Right lobe of liver (tissue), 6 donors: ENCODE results near the gene MKLN1. TPM values are rescaled to one million over a fixed set of nuclear protein-coding genes. Genes with fewer than 3 reads are reported as not detected.

Experiments used
- ATAC-seq, 4 donors: fragments of 200-7000 bp; cut with Tn5 transposase; one replicate each; pipeline ENCODE4 v1.9.1; 2020; ENCODE audit warnings: mild to moderate bottlenecking in 4 of 4, moderate library complexity in 4 of 4
- DNase-seq, 3 donors: peaks; one replicate each; pipeline ENCODE4 v3.0.0-alpha.2; 2020
- H3K27ac ChIP-seq, 3 donors: fragments of 200-600 bp; one replicate each; pipeline ENCODE4 v1.8.0; 2022
- H3K27me3 ChIP-seq, 2 donors: fragments of 200-600 bp; one replicate each; pipeline ENCODE4 v1.8.0; 2022
- H3K36me3 ChIP-seq, 4 donors: fragments of 200-600 bp; sonication (generic) in 1 of 4; one replicate each; pipeline versions ENCODE4 v1.5.1 to v1.8.0; 2017 to 2022; ENCODE audit warnings: control low read depth in 1 of 4
- H3K4me1 ChIP-seq, 4 donors: fragments of 200-600 bp; sonication (generic) in 1 of 4; one replicate each; pipeline versions ENCODE4 v1.5.1 to v1.8.0; 2017 to 2022; ENCODE audit warnings: control low read depth in 1 of 4
- H3K4me3 ChIP-seq, 3 donors: fragments of 200-600 bp; one replicate each; pipeline ENCODE4 v1.8.0; 2022
- H3K9me3 ChIP-seq, 4 donors: fragments of 200-600 bp; sonication (generic) in 1 of 4; one replicate each; pipeline versions ENCODE4 v1.5.1 to v1.8.0; 2017 to 2022; ENCODE audit warnings: control low read depth in 1 of 4
- CTCF ChIP-seq, 4 donors: fragments of 200-600 bp in 3 of 4; fragments of 450-650 bp in 1 of 4; IDR thresholded peaks; one replicate each; pipeline versions ENCODE4 v1.5.1 to v1.8.0; 2016 to 2022; ENCODE audit warnings: antibody characterized with exemption in 4 of 4, mild to moderate bottlenecking in 2 of 4
- POLR2A ChIP-seq: fragments of 450-650 bp; IDR thresholded peaks from one replicate; pipeline ENCODE4 v1.6.1; 2017; ENCODE audit warnings: antibody characterized with exemption, mild to moderate bottlenecking
- WGBS: methylation state at CpG from one replicate; pipeline ENCODE4 v1.1.6; 2018; ENCODE audit warnings: low coverage, low lambda C conversion rate; ENCODE audit not compliant: insufficient coverage; ENCODE audit errors: missing lambda C conversion rate; 5-methylcytosine and 5-hydroxymethylcytosine counted together
- intact Hi-C, 2 donors: fragments of 100-400 bp; cut with DNase I; formaldehyde crosslinking; loops; one replicate each; pipeline versions ENCODE4 v1.11.2 to v1.14.1; 2022
- total RNA-seq, 6 experiments: library from RNA; depleted of rRNA in 2 of 6; stranded (reverse); fragments of >200 nt in 2 of 6; fragmentation: NEBNext Ultra II Directional in 3 of 6; extraction: Animal tissue kit (Norgen Biotek cat#: 25700) in 3 of 6; gene quantifications; one replicate each; pipeline versions ENCODE4 v1.1.0 to v1.2.4, GENCODE V29; 2016 to 2023
- donor health status: DM: no; HTN: yes; CAD: no.
- donor health status: DM: no; HTN: no; CAD: no.
- donor health status: DM: no; HTN: no; CAD: no.
- donor health status: DM: no; HTN: yes; CAD: no.
- donor health status: DM: no; HTN: yes; CAD: no.

The MKLN1 gene
- total RNA-seq, 6 experiments from 2014 or later, result 24.0 to 39.6 (median 35.1) TPM

GRCh38 chr7:131517218-131517923 is 189.7 kb downstream of the MKLN1 start:
- H3K27ac ChIP-seq, result no peak overlapping the region
- WGBS, result 79% methylated on average over 17 of the region's 19 CpGs
- intact Hi-C loops, result no loop called here

GRCh38 chr7:131518626-131519025 is 190.9 kb downstream of the MKLN1 start:
- H3K9me3 ChIP-seq, result no peaks in the 10 kb centered on the region
- no peak overlapping the region for H3K27ac ChIP-seq
- intact Hi-C loops, result no loop called here
- no peaks in the 10 kb centered on the region for H3K27me3 ChIP-seq
- 90% methylated on average over 2 of the region's 11 CpGs for WGBS
- H3K36me3 ChIP-seq, result no peaks in the 10 kb centered on the region
- no peak for TF ChIP-seq CTCF (IDR thresholded peaks at IDR 0.05)
- no peak for TF ChIP-seq POLR2A
- no peak overlapping the region for H3K4me3 ChIP-seq
- no peak for DNase-seq
- peaks cover 0 to 6% (median 0%) of the 10 kb centered on the region in 4 donors for H3K4me1 ChIP-seq
- ATAC-seq, result no peak

More at GRCh38 chr7:131517218-131517923, 189.7 kb downstream of the MKLN1 start:
- Histone ChIP-seq H3K27me3 (no peaks in the 10 kb centered on the region), H3K9me3 (no peaks in the 10 kb centered on the region), H3K36me3 (no peaks in the 10 kb centered on the region), H3K4me1 (peaks cover 0 to 10% (median 0%) of the 10 kb centered on the region in 4 donors), H3K4me3 (no peak overlapping the region)
- no peak for DNase-seq
- no peak for ATAC-seq
- TF ChIP-seq CTCF (IDR thresholded peaks at IDR 0.05), result no peak
- no peak for TF ChIP-seq POLR2A

GRCh38 chr7:131521651-131522163 is 194.0 kb downstream of the MKLN1 start:
- ATAC-seq (peak; percentile 58 to 74 (median 66)), DNase-seq (peak in 1 of 3 donors; percentile 50)

GRCh38 chr7:131522325-131522930 is 194.8 kb downstream of the MKLN1 start:
- TF ChIP-seq POLR2A (no peak), CTCF (IDR thresholded peaks at IDR 0.05) (no peak)
- H3K4me1 ChIP-seq, result peaks cover 0 to 6% (median 0%) of the 10 kb centered on the region in 4 donors
- no peaks in the 10 kb centered on the region for H3K36me3 ChIP-seq
- no peaks in the 10 kb centered on the region for H3K9me3 ChIP-seq
- intact Hi-C loops, result no loop called here
- DNase-seq, result no peak
- H3K27me3 ChIP-seq, result no peaks in the 10 kb centered on the region
- 63% methylated on average over 9 of the region's 11 CpGs for WGBS
- H3K27ac ChIP-seq, result peak overlapping the region in 2 of 3 donors; percentile 36 to 41
- ATAC-seq, result peak; percentile 59 to 82 (median 67)
- peak overlapping the region in 2 of 3 donors; percentile 4 to 8 for H3K4me3 ChIP-seq

More at GRCh38 chr7:131521651-131522163, 194.0 kb downstream of the MKLN1 start:
- Histone ChIP-seq H3K27ac (no peak overlapping the region), H3K4me1 (peaks cover 0 to 6% (median 0%) of the 10 kb centered on the region in 4 donors), H3K9me3 (no peaks in the 10 kb centered on the region), H3K36me3 (no peaks in the 10 kb centered on the region), H3K27me3 (no peaks in the 10 kb centered on the region), H3K4me3 (no peak overlapping the region)
- WGBS, result 62% methylated on average over 6 of the region's 7 CpGs
- TF ChIP-seq POLR2A, result no peak
- no peak for TF ChIP-seq CTCF (IDR thresholded peaks at IDR 0.05)
- intact Hi-C loops, result no loop called here
